Ishikawa (cell line): ENCODE results near the gene SEMA3A.

ENCODE experiments used
- CEBPB ChIP-seq: IDR thresholded peaks from 2 replicates; pipeline ENCODE4 v1.6.1; 2012
- CREB1 ChIP-seq: IDR thresholded peaks from 2 replicates; pipeline ENCODE4 v1.6.1; 2012; ENCODE audit warnings: low read depth
- EGR1 ChIP-seq: IDR thresholded peaks from 2 replicates; pipeline ENCODE4 v1.6.1; 2012
- EP300 ChIP-seq: IDR thresholded peaks from 2 replicates; pipeline ENCODE4 v1.6.1; 2012; ENCODE audit warnings: borderline replicate concordance
- FOXM1 ChIP-seq: IDR thresholded peaks from 2 replicates; pipeline ENCODE4 v1.6.1; 2012; ENCODE audit warnings: low read depth, borderline replicate concordance
- NFIC ChIP-seq: IDR thresholded peaks from 2 replicates; pipeline ENCODE4 v1.6.1; 2012
- RAD21 ChIP-seq: IDR thresholded peaks from 2 replicates; pipeline ENCODE4 v1.6.1; 2012; ENCODE audit warnings: low read depth
- TAF1 ChIP-seq: IDR thresholded peaks from 2 replicates; pipeline ENCODE4 v1.6.1; 2012; ENCODE audit warnings: low read depth, mild to moderate bottlenecking
- TCF12 ChIP-seq: IDR thresholded peaks from 2 replicates; pipeline ENCODE4 v1.6.1; 2012; ENCODE audit warnings: low read depth
- TEAD4 ChIP-seq: IDR thresholded peaks from 2 replicates; pipeline ENCODE4 v1.6.1; 2012
- YY1 ChIP-seq: IDR thresholded peaks from 2 replicates; pipeline ENCODE4 v1.6.1; 2012; ENCODE audit warnings: low read depth
- ZBTB7A ChIP-seq: IDR thresholded peaks from 2 replicates; pipeline ENCODE4 v1.6.1; 2012; ENCODE audit warnings: low read depth
- TF ChIP-seq, protein P1 (sequence below): IDR thresholded peaks from 2 replicates; pipeline ENCODE4 v1.6.1; 2012
- TF ChIP-seq, protein P2 (sequence below): IDR thresholded peaks from 2 replicates; pipeline ENCODE4 v1.6.1; 2012; ENCODE audit warnings: low read depth, mild to moderate bottlenecking
- TF ChIP-seq, protein P3 (sequence below): IDR thresholded peaks from 2 replicates; pipeline ENCODE4 v1.6.1; 2012

SEMA3A gene

DNA sequence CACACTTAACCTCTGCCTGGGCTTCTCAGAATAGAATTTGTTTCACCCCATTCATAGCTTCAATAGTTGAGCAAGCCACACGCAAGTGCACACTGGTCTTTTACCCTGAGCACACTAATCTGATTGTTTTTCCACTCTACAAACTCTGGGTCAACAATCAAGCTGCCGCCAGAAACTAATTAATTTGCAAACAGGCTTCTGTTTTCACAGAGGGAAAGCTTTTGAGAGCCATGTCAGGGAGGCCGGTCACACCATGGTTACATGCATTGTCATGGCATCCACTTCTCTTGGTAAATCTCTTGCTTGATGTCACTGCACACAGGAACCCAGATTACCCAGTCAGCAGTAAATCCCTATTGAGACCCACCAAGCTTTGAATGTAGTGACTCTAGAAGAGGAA, 154.2 kb downstream of the SEMA3A start:
- no peak for TF ChIP-seq RAD21

DNA sequence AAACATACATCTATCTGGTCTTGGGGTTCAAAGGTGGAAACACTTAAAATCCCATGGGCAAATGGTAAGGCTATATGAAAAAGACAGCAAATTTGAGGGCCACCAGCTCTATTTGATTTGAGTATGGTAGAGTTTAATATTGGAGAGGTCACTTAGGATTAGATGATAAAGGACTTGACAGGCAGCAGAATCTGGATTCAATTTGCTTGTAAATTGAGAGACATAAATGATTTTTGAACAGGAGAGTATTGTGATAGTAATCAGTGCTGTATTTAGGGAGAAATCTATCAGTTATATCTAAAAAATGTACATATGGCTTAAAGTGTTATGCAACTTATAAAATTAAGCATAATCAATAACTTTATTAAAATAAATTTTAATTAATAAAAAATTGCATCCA, 155.2 kb downstream of the SEMA3A start:
- no peak for TF ChIP-seq TEAD4
- TF ChIP-seq, protein P1, sequence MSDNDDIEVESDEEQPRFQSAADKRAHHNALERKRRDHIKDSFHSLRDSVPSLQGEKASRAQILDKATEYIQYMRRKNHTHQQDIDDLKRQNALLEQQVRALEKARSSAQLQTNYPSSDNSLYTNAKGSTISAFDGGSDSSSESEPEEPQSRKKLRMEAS: no peak
- no peak for TF ChIP-seq FOXM1
- no peak for TF ChIP-seq EP300
- no peak for TF ChIP-seq TAF1
- TF ChIP-seq, protein P2, sequence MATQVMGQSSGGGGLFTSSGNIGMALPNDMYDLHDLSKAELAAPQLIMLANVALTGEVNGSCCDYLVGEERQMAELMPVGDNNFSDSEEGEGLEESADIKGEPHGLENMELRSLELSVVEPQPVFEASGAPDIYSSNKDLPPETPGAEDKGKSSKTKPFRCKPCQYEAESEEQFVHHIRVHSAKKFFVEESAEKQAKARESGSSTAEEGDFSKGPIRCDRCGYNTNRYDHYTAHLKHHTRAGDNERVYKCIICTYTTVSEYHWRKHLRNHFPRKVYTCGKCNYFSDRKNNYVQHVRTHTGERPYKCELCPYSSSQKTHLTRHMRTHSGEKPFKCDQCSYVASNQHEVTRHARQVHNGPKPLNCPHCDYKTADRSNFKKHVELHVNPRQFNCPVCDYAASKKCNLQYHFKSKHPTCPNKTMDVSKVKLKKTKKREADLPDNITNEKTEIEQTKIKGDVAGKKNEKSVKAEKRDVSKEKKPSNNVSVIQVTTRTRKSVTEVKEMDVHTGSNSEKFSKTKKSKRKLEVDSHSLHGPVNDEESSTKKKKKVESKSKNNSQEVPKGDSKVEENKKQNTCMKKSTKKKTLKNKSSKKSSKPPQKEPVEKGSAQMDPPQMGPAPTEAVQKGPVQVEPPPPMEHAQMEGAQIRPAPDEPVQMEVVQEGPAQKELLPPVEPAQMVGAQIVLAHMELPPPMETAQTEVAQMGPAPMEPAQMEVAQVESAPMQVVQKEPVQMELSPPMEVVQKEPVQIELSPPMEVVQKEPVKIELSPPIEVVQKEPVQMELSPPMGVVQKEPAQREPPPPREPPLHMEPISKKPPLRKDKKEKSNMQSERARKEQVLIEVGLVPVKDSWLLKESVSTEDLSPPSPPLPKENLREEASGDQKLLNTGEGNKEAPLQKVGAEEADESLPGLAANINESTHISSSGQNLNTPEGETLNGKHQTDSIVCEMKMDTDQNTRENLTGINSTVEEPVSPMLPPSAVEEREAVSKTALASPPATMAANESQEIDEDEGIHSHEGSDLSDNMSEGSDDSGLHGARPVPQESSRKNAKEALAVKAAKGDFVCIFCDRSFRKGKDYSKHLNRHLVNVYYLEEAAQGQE: no peak
- no peak for TF ChIP-seq ZBTB7A

DNA sequence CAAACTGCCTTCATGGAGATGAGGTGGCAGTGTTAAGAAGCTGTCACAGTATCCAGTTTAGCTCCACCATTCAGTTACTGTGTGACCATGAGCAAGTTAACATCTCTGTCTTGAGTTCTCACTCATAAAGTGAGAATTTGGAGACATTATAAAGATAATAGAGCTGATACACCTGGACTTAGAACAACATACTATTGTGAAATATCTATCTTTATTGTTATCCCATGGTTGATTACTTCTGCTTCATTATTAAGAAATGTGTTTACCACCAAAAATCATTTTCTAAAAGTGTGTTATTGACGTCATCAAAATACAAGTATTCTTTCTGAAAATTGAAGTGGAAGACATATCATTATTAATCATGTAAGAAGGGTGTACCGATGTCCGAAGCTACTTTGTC, 166.9 kb downstream of the SEMA3A start:
- TF ChIP-seq ZBTB7A (no peak), EP300 (no peak), TCF12 (no peak), TAF1 (no peak), TEAD4 (no peak), YY1 (no peak), RAD21 (no peak), NFIC (no peak), FOXM1 (no peak), CREB1 (no peak), EGR1 (no peak), CEBPB (no peak)
- TF ChIP-seq, protein P1: no peak
- TF ChIP-seq, protein P2: no peak
- TF ChIP-seq, protein P3, sequence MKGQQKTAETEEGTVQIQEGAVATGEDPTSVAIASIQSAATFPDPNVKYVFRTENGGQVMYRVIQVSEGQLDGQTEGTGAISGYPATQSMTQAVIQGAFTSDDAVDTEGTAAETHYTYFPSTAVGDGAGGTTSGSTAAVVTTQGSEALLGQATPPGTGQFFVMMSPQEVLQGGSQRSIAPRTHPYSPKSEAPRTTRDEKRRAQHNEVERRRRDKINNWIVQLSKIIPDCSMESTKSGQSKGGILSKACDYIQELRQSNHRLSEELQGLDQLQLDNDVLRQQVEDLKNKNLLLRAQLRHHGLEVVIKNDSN: no peak

DNA sequence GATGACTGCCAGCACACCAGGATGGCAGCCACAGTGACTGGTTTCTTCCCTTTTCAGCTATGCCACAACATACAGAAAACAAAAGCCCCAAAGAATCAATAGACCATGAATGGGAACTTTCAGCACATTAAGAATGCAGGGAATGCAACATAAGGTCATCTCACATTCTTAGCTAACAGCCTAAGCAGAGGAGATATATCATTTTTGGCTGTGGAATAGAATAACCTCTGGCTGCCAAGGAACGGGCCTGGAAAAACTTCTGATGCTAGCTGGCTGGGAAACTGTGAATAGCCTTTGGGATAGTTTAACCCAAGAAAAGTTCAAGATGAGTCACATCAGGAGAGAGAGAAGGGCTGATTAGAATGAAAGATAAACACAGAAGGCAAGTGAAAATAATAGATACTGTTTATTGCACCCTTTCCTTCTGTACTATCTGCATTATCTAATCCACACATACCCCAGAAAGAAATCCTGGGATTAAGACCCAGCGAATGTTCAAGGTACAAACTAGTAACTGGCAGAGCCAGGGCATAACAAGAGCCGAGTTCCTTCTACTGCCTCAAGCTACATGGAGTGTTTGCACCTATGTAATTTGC, 169.2 kb downstream of the SEMA3A start:
- TF ChIP-seq NFIC (peak; percentile 93), ZBTB7A (no peak), CREB1 (0 out of 2 replicates have a peak, but pooled peaks have one; percentile 11), FOXM1 (peak; percentile 95), RAD21 (0 out of 2 replicates have a peak, but pooled peaks have one; percentile 3), TEAD4 (peak; percentile 99), TAF1 (no peak), EP300 (peak; percentile 97), CEBPB (0 out of 2 replicates have a peak, but pooled peaks have one; percentile 40), EGR1 (no peak), TCF12 (peak; percentile 96), YY1 (peak; percentile 42; the same call in 1 of the 2 replicates)
- TF ChIP-seq, protein P2: no peak
- TF ChIP-seq, protein P1: no peak
- TF ChIP-seq, protein P3: no peak
